Measurements from ENCODE around the gene MAP2K6.

- TF ChIP-seq CTCF (conservative IDR thresholded peaks at IDR 0.05): no peak
- TF ChIP-seq ZFX (IDR thresholded peaks at IDR 0.05): no peak
These were observed 188.5 kb downstream of the MAP2K6 start for GRCh38 chr17:69602972-69603371.

All from C4-2B (cell line).